Suppressor macrophage treated with lipopolysaccharide for 1 hour (primary cell): Measurements from ENCODE around the gene COL4A3.

Experiments used
- DNase-seq, 3 donors: peaks; one replicate each; pipeline ENCODE4 v3.0.0-alpha.2; 2020 to 2022

Gene COL4A3

GRCh38 chr2:227296671-227297405, 132.4 kb downstream of the COL4A3 start:
- DNase-seq = no peak

- no peak for DNase-seq
Observed at GRCh38 chr2:227301523-227301922, 137.1 kb downstream of the COL4A3 start.

- DNase-seq = no peak
Observed at GRCh38 chr2:227308784-227309183, 144.4 kb downstream of the COL4A3 start.

- no peak for DNase-seq
Observed at GRCh38 chr2:227310756-227311110, 146.3 kb downstream of the COL4A3 start.

GRCh38 chr2:227311861-227312506, 147.6 kb downstream of the COL4A3 start:
- no peak for DNase-seq

- DNase-seq = no peak
Observed at GRCh38 chr2:227312579-227312978, 148.2 kb downstream of the COL4A3 start.

- no peak for DNase-seq
Observed at GRCh38 chr2:227313310-227313709, 148.9 kb downstream of the COL4A3 start.

GRCh38 chr2:227317834-227318233, 153.4 kb downstream of the COL4A3 start:
- DNase-seq = no peak

GRCh38 chr2:227320305-227321094, 156.1 kb downstream of the COL4A3 start:
- no peak for DNase-seq

GRCh38 chr2:227322530-227323205, 158.2 kb downstream of the COL4A3 start:
- no peak for DNase-seq

GRCh38 chr2:227323818-227324217, 159.4 kb downstream of the COL4A3 start:
- no peak for DNase-seq

- peak in 2 of 3 donors; percentile 4 to 23 for DNase-seq
Observed at GRCh38 chr2:227324642-227324994, 160.2 kb downstream of the COL4A3 start.

GRCh38 chr2:227324995-227325838, 160.8 kb downstream of the COL4A3 start, which contains the start of gene MFF:
TSS of gene MFF (plus strand) at chr2:227325251. CDS start at chr2:227330666, 5,415 bp downstream.
- DNase-seq = peak; percentile 95 to 97 (median 96)

- DNase-seq = peak; percentile 29 to 50 (median 37)
Observed at GRCh38 chr2:227325839-227326195, 161.4 kb downstream of the COL4A3 start.

- DNase-seq = no peak
Observed at GRCh38 chr2:227326783-227327182, 162.4 kb downstream of the COL4A3 start.

- peak in 1 of 3 donors; percentile 9 for DNase-seq
Observed at GRCh38 chr2:227335713-227336112, 171.3 kb downstream of the COL4A3 start.

GRCh38 chr2:227337442-227337841, 173.0 kb downstream of the COL4A3 start:
- no peak for DNase-seq

- DNase-seq = no peak
Observed at GRCh38 chr2:227339098-227339599, 174.7 kb downstream of the COL4A3 start.

- DNase-seq = no peak
Observed at GRCh38 chr2:227340106-227340505, 175.7 kb downstream of the COL4A3 start.

- no peak for DNase-seq
Observed at GRCh38 chr2:227341553-227341952, 177.1 kb downstream of the COL4A3 start.

- no peak for DNase-seq
Observed at GRCh38 chr2:227344231-227344630, 179.8 kb downstream of the COL4A3 start.

GRCh38 chr2:227347117-227347516, 182.7 kb downstream of the COL4A3 start:
- DNase-seq = no peak
